GM18520 (cell line): Measurements from ENCODE around the gene FRMD5.

Experiments used
- ATAC-seq: cut with Tn5 transposase; IDR thresholded peaks from one replicate; pipeline ENCODE4 v1.9.1; 2021; ENCODE audit not compliant: unreplicated experiment

FRMD5 gene

DNA sequence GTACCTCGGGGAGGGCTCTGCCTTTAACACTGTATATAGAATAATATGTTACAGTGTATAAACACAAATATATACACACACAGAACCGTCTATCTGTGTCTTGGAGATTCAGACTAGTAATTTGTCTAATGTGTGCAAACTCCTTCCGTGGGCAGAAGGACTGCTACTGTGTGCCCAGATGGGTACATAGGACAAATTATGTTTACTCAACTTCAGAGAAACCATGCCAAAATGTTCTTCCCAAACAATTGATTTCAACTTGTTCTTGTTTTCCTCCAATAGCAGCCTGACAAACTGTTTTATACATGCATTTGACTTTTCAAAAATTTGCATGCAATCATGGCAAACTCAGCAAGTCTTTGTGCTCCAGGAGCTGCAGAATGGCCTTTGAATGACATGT is 97.5 kb downstream of the FRMD5 start:
- ATAC-seq, result no peak

DNA sequence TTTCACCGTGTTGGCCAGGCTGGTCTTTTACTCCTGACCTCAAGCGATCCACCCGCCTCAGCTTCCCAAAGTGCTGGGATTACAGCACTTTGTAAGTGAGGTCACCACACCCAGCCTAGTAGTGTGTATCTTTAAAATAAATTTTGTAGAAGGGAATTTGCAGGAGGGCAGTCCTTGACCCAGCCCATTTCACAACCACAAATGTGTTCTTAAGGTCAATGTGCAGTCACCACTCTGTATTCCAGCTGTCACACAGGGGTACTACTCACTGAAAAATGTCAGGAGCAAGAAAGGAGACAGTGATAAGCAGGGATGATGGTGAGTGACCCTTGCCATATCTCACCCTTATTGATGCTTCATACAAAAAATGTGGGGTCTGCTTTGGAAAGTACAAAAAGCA is 98.5 kb downstream of the FRMD5 start:
- no peak for ATAC-seq

DNA sequence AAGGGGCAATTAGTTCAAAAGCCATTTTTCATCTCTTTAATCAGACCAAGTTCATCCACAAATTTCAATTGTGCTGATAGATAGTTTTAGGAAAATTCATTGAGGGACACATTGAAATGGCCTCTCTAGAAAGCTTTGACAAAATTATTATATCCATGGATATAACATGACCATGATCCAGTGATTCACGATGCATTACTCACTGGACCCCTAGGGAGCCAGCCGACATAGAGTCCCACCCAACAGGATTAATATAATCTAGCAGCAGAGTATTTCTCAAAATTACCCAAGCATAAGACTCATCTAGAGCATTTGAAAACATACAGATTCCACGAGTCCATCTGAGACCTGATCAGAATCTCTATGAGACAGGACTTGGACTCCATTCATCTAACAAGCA is 100.3 kb downstream of the FRMD5 start:
- no peak for ATAC-seq

- no peak for ATAC-seq
Measured at GRCh38 chr15:44093836-44094235, 101.2 kb downstream of the FRMD5 start.

DNA sequence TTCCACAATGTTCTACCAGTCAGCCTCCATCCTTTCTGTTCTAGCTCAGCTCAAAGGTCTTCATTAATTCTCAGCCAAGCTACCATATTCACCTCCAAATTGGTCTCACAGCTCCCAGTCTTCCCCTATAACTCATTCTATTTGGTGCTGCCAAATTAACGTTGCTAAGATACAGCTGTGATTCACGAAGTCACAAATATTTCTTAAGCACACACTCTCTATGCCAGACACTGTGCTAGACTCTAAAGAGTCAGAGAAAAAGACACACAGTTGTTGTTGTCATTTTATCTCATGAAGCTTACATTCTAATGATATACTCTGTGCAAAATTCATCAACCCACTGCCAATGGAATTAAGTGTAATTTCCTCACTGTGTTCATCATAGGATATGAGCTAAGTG is 102.8 kb downstream of the FRMD5 start:
- ATAC-seq, result no peak

GRCh38 chr15:44087578-44088465 is 107.2 kb downstream of the FRMD5 start:
- no peak for ATAC-seq

- no peak for ATAC-seq
Measured at GRCh38 chr15:44084770-44085169, 110.3 kb downstream of the FRMD5 start.

DNA sequence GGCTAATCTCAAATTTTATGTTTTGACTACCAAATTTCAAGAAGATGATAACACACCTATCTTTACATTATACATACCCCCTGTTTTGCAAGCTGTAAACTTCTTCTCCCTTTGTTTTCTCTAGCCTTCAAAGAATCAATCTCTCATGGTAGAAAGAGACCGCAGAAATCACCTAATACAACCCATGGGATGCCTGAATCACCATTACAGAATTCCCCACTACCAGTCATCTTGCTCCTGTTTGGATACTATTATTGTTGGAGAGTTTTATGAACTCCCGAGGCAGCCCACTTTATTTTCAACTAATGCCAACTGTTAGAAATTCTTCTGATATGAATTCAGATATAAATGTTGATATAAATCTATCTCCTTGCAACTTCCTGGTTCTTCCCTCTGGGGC is 110.9 kb downstream of the FRMD5 start:
- no peak for ATAC-seq

DNA sequence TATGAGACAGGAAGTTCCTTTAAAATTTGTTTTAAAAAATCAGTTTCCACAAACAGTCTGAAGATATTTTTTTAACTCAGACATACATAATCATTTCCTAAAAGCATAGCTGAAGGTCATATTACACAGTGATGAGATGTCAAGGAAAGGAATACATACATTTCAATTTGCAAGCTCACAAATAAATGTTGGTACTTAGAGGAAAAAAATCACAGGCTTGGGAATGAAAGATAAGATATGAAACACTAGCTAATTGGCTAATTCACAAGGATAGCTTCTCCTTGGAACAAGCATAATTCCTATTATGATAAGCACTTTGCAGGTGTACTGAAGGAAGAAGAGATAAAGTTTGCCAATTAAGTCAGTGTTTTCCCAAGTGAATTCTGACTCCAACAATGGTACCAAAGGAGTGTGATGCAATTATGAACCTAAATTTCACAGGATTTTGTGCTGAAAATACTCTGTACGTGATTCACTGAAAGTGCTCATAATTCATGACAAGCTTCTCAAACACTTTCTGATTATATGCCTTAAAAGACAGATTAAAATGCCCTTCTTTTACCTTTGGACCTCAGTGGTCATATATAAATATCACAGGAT is 112.4 kb downstream of the FRMD5 start:
- ATAC-seq, result no peak

DNA sequence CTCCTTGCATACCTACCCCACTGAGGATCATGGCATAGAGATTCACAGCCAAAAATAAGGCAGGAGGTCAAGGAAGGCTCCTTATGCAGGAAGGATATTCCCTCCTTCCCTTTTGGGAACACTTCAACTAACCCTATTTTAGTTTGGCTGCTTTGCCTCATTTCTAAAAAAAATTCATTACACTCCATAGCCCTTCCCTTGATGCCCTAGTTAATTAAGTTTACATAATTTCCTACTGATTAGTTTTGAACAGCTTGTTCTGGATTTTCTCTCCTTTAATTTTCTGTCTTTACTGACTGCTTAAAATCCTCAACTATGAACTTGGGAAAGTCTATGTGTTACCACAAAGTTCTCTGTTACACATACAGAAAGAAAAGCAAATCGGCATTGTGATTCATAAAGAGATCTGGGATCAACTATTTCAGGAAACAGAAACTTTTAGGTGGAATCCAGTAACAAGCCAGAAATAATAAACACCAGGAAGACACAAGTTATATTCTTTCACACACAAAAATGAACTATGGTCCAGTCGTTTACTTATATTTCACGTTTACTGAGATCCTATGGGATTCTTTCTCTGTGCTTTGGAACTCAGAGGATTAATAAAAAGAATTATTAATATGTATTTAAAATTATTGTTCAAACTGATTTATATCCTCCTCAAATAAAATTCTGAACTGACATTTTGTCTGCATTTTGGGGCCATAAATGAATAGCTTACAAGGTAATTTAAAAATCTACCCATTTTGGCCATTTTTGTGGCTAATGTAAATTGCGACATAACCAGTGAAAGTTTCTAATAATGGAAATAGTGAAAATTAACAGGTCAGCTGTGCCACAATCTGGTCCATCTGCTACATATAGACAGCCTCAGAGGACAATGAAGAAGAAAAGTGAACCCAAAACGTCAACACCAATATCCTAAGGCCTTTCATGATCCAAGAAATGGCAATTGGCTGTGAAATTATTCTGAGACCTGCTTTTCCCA is 113.8 kb downstream of the FRMD5 start:
- ATAC-seq, result no peak

DNA sequence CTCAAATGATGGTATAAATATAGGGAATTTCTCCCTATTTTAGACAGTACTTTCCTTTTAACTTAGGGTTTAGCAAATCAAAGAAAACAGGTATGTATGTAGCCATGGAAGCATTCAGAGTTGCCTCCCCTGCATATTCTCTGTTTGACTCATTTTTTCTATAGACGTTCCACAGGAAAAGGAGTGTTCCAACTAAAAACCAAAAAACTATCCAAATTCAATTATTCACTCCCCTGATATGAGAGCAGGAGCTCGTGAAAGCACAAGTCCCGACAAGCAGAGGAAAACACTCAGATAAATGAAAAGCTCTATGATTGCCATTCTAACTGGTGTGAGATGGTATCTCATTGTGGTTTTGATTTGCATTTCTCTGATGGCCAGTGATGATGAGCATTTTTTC is 119.5 kb downstream of the FRMD5 start:
- ATAC-seq, result no peak

- ATAC-seq, result no peak
Measured at GRCh38 chr15:44069489-44069888, 125.6 kb downstream of the FRMD5 start.

GRCh38 chr15:44068347-44068746 is 126.7 kb downstream of the FRMD5 start:
- ATAC-seq, result no peak

DNA sequence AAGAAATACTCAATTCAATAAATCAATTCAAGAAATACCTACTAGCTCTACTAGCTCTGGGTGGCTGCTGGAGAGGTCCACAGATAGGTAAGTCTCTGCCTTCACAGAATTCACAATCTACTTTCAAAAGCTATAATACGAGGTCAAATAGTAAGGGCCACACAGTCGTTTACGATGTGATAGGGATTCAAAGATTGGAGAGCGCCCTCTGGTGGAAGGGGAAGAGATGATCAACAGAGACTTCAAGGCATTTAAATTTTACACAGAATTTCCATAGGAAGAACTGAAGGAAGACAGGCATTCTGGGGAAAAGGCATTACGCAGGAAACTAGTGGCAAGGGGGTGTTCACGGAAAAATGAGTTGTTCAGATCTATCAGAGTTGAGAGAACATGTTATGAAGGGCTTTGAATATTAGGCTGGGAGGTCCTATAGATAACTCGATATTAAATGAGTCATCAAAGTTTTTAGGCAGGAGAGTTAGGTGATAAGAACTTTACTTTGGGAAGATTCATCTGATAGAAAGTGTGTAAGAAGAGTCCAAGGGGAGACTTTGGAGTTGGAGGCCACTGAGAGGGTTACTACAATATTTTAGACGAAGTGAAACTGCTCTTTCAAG is 128.8 kb downstream of the FRMD5 start:
- ATAC-seq, result no peak

GRCh38 chr15:44064706-44065105 is 130.4 kb downstream of the FRMD5 start:
- no peak for ATAC-seq

DNA sequence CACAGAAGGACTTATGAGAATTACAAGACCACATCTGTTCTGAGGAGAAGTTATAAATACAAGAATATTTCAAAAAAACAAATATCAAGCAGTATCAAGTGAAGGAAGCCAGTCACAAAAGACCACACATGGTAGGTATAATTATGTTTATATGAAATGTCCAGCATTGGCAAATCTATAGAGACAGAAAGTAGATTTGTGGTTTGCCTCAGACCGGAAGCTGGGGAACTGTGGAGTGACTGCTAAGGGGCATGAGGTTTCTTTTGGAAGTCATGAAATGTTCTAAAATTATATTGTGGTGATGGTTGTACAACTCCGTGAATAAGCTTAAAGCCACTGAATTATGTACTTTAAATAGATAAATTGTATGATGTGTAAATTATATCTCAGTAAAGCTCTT is 136.9 kb downstream of the FRMD5 start:
- no peak for ATAC-seq

GRCh38 chr15:44045661-44046060 is 149.4 kb downstream of the FRMD5 start:
- no peak for ATAC-seq

DNA sequence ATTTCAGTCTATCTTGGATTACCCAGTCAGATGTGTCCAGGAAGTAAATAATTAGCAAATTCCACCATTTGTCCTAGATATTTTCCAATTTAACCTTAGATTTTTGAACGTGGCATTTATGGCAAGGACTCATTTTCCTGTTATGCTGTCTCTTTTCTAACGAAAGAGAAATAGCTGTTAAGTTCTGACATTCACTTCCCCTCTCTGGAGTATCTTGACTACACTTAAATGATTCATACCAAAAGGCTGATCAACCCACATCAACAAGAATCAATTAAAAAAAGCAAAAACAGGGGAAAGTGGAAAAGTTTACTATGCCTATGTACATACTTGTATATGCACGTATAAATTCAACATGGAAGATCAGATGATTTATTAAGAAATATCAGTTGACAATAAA is 149.9 kb downstream of the FRMD5 start:
- no peak for ATAC-seq

DNA sequence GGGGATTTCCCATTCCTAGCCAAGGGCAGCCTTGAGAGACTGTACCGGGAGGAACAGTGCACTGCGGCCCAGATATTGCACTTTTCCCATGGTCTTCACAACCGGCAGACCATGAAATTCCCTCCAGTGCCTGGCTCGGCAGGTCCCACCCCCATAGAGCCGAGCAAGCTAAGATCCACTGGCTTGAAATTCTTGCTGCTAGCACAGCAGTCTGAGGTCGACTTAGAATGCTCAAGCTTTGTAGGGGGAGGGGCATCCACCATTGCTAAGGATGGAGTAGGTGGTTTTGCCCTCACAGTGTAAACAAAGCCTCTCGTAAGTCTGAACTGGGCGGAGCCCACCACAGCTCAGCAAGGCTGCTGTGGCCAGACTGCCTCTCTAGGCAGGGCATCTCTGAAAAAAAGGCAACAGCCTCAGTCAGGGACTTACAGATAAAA is 156.3 kb downstream of the FRMD5 start:
- no peak for ATAC-seq

- no peak for ATAC-seq
Measured at GRCh38 chr15:44035781-44036699, 159.0 kb downstream of the FRMD5 start.
